Stimulated activated naive CD8-positive, alpha-beta T cell treated with anti-CD3 and anti-CD28 coated beads, Interleukin-15, Interleukin-2, amounts not matched to agents 100 U/mL and 50 U/mL, for 24 hours (primary cell): ENCODE measurements around the gene S100A7A.
"Not testable (repeated sequence)": the region's sequence is repeated elsewhere in the genome, so short reads cannot be mapped to it uniquely, and the experiment has no call there.

ENCODE experiments used
- ATAC-seq: fragments of 150-1000 bp; cut with Tn5 transposase; one replicate; pipeline ENCODE4 v1.10.0; 2021
- DNase-seq: peaks from one replicate; pipeline ENCODE4 v3.0.0; 2021

The S100A7A gene

GRCh38 chr1:153426809-153427208, 10.5 kb downstream of the S100A7A start:
- no peak for DNase-seq
- ATAC-seq, result no peak

- DNase-seq (no peak), ATAC-seq (no peak)
These were observed 11.8 kb downstream of the S100A7A start for GRCh38 chr1:153428073-153428638.

- no peak for ATAC-seq
- DNase-seq, result no peak
These were observed 12.5 kb downstream of the S100A7A start for GRCh38 chr1:153428791-153429190.

- ATAC-seq, result no peak
These were observed 13.2 kb downstream of the S100A7A start for GRCh38 chr1:153429266-153430165.

GRCh38 chr1:153430166-153430553, 13.8 kb downstream of the S100A7A start:
- ATAC-seq (no peak), DNase-seq (no peak)

More at GRCh38 chr1:153429266-153430165, 13.2 kb downstream of the S100A7A start:
- no peak for DNase-seq

GRCh38 chr1:153430561-153430960, 14.2 kb downstream of the S100A7A start:
- DNase-seq (no peak), ATAC-seq (no peak)

- ATAC-seq (no peak), DNase-seq (no peak)
These were observed 14.7 kb downstream of the S100A7A start for GRCh38 chr1:153431002-153431401.

- DNase-seq, result no peak
- ATAC-seq, result no peak
These were observed 15.1 kb downstream of the S100A7A start for GRCh38 chr1:153431427-153431826.

- DNase-seq, result no peak
- no peak for ATAC-seq
These were observed 15.6 kb downstream of the S100A7A start for GRCh38 chr1:153431928-153432327.

- DNase-seq (no peak), ATAC-seq (no peak)
These were observed 16.8 kb downstream of the S100A7A start for GRCh38 chr1:153432874-153433681.

- DNase-seq (no peak), ATAC-seq (no peak)
These were observed 18.6 kb downstream of the S100A7A start for GRCh38 chr1:153434746-153435455.

- no peak for ATAC-seq
- no peak for DNase-seq
These were observed 20.9 kb downstream of the S100A7A start for GRCh38 chr1:153437236-153437635.

- ATAC-seq, result no peak
- no peak for DNase-seq
These were observed 22.3 kb downstream of the S100A7A start for GRCh38 chr1:153438599-153438998.

- no peak for DNase-seq
- ATAC-seq, result no peak
These were observed 23.0 kb downstream of the S100A7A start for GRCh38 chr1:153439273-153439672.

GRCh38 chr1:153441238-153441755, 25.0 kb downstream of the S100A7A start:
- DNase-seq (no peak), ATAC-seq (no peak)

GRCh38 chr1:153443486-153443885, 27.2 kb downstream of the S100A7A start:
- ATAC-seq (no peak), DNase-seq (no peak)

GRCh38 chr1:153444078-153444477, 27.8 kb downstream of the S100A7A start:
- DNase-seq (no peak), ATAC-seq (no peak)

- ATAC-seq (no peak), DNase-seq (no peak)
These were observed 31.3 kb downstream of the S100A7A start for GRCh38 chr1:153447498-153448170.

- ATAC-seq, result not testable (repeated sequence)
These were observed 32.5 kb downstream of the S100A7A start for GRCh38 chr1:153448851-153449250.

GRCh38 chr1:153456396-153456795, 40.1 kb downstream of the S100A7A start:
- ATAC-seq, result no peak
- no peak for DNase-seq

More at GRCh38 chr1:153448851-153449250, 32.5 kb downstream of the S100A7A start:
- DNase-seq, result not testable (repeated sequence)

GRCh38 chr1:153459655-153460054, 43.3 kb downstream of the S100A7A start:
- DNase-seq (no peak), ATAC-seq (no peak)
